Skeletal muscle tissue (tissue), 4 donors: Measurements from ENCODE around the gene GDA. TPM values are rescaled to one million over a fixed set of nuclear protein-coding genes. Genes with fewer than 3 reads are reported as not detected.

Source experiments
- H3K27ac ChIP-seq: one replicate; pipeline ENCODE4 v1.7.0; 2013; ENCODE audit warnings: mild to moderate bottlenecking, low read depth, low read length, inconsistent platforms
- H3K27me3 ChIP-seq, 3 donors: one replicate each; pipeline ENCODE4 v1.7.0; 2013; ENCODE audit warnings: low read length in 3 of 3; ENCODE audit not compliant: control insufficient read depth in 3 of 3, insufficient read depth in 3 of 3
- H3K36me3 ChIP-seq, 3 donors: one replicate each; pipeline ENCODE4 v1.7.0; 2013; ENCODE audit warnings: low read length in 3 of 3; ENCODE audit not compliant: control insufficient read depth in 3 of 3, insufficient read depth in 3 of 3
- H3K4me1 ChIP-seq, 3 donors: one replicate each; pipeline ENCODE4 v1.7.0; 2013; ENCODE audit warnings: low read length in 3 of 3, mild to moderate bottlenecking in 3 of 3; ENCODE audit not compliant: control insufficient read depth in 3 of 3, insufficient read depth in 3 of 3
- H3K4me3 ChIP-seq, 3 donors: one replicate each; pipeline ENCODE4 v1.7.0; 2013; ENCODE audit warnings: low read length in 3 of 3
- H3K9ac ChIP-seq, 3 donors: one replicate each; pipeline ENCODE4 v1.7.0; 2013; ENCODE audit warnings: low read length in 3 of 3, mild to moderate bottlenecking in 3 of 3, moderate library complexity in 2 of 3, low read depth in 1 of 3
- H3K9me3 ChIP-seq, 3 donors: one replicate each; pipeline ENCODE4 v1.7.0; 2013; ENCODE audit warnings: low read length in 3 of 3; ENCODE audit not compliant: control insufficient read depth in 3 of 3
- total RNA-seq: library from RNA; depleted of rRNA; stranded (reverse); fragments of >200 nt; gene quantifications from one replicate; pipeline ENCODE4 v1.2.3, GENCODE V29; 2014
- donor health status: Osteomylitis.

Gene GDA
- total RNA-seq, 1 donor from 2014 or later = 0.52 TPM

GRCh38 chr9:72202009-72202408 lies 52.8 kb downstream of the GDA start:
- Histone ChIP-seq H3K9ac (no peak overlapping the region), H3K4me3 (no peak overlapping the region)

GRCh38 chr9:72203205-72203803 lies 54.1 kb downstream of the GDA start:
- H3K36me3 ChIP-seq = no peaks in the 10 kb centered on the region
- no peaks in the 10 kb centered on the region for H3K9me3 ChIP-seq
- no peak overlapping the region for H3K9ac ChIP-seq
- H3K4me3 ChIP-seq = no peak overlapping the region
- no peaks in the 10 kb centered on the region for H3K27me3 ChIP-seq
- no peak overlapping the region for H3K27ac ChIP-seq
- H3K4me1 ChIP-seq = no peaks in the 10 kb centered on the region

More at GRCh38 chr9:72202009-72202408, 52.8 kb downstream of the GDA start:
- H3K27me3 ChIP-seq = no peaks in the 10 kb centered on the region
- no peak overlapping the region for H3K27ac ChIP-seq
- H3K4me1 ChIP-seq = no peaks in the 10 kb centered on the region
- H3K36me3 ChIP-seq = no peaks in the 10 kb centered on the region
- no peaks in the 10 kb centered on the region for H3K9me3 ChIP-seq

- no peaks in the 10 kb centered on the region for H3K4me1 ChIP-seq
- no peak overlapping the region for H3K9ac ChIP-seq
- H3K27ac ChIP-seq = no peak overlapping the region
- H3K36me3 ChIP-seq = no peaks in the 10 kb centered on the region
- H3K4me3 ChIP-seq = no peak overlapping the region
- no peaks in the 10 kb centered on the region for H3K27me3 ChIP-seq
- no peaks in the 10 kb centered on the region for H3K9me3 ChIP-seq
Observed at GRCh38 chr9:72204062-72204461, 54.8 kb downstream of the GDA start.

GRCh38 chr9:72205513-72205912 lies 56.3 kb downstream of the GDA start:
- Histone ChIP-seq H3K36me3 (no peaks in the 10 kb centered on the region), H3K4me1 (no peaks in the 10 kb centered on the region), H3K27ac (no peak overlapping the region), H3K27me3 (no peaks in the 10 kb centered on the region), H3K9ac (no peak overlapping the region), H3K9me3 (no peaks in the 10 kb centered on the region), H3K4me3 (no peak overlapping the region)

GRCh38 chr9:72207278-72207677 lies 58.0 kb downstream of the GDA start:
- H3K9me3 ChIP-seq = no peaks in the 10 kb centered on the region
- H3K4me1 ChIP-seq = no peaks in the 10 kb centered on the region
- no peak overlapping the region for H3K4me3 ChIP-seq
- H3K36me3 ChIP-seq = no peaks in the 10 kb centered on the region
- no peak overlapping the region for H3K9ac ChIP-seq
- H3K27me3 ChIP-seq = peaks cover 0 to 6% (median 0%) of the 10 kb centered on the region in 3 donors
- H3K27ac ChIP-seq = no peak overlapping the region

GRCh38 chr9:72210522-72210921 lies 61.3 kb downstream of the GDA start:
- no peaks in the 10 kb centered on the region for H3K9me3 ChIP-seq
- peaks cover 0 to 6% (median 0%) of the 10 kb centered on the region in 3 donors for H3K27me3 ChIP-seq
- H3K27ac ChIP-seq = no peak overlapping the region
- H3K9ac ChIP-seq = no peak overlapping the region
- no peak overlapping the region for H3K4me3 ChIP-seq
- no peaks in the 10 kb centered on the region for H3K36me3 ChIP-seq
- H3K4me1 ChIP-seq = no peaks in the 10 kb centered on the region

- no peak overlapping the region for H3K4me3 ChIP-seq
- no peaks in the 10 kb centered on the region for H3K4me1 ChIP-seq
- H3K27me3 ChIP-seq = peaks cover 0 to 6% (median 0%) of the 10 kb centered on the region in 3 donors
Observed at GRCh38 chr9:72211047-72211446, 61.8 kb downstream of the GDA start.

GRCh38 chr9:72213906-72214305 lies 64.7 kb downstream of the GDA start:
- Histone ChIP-seq H3K36me3 (no peaks in the 10 kb centered on the region), H3K27me3 (peaks cover 0 to 6% (median 0%) of the 10 kb centered on the region in 3 donors), H3K27ac (no peak overlapping the region), H3K4me1 (no peaks in the 10 kb centered on the region), H3K9ac (no peak overlapping the region), H3K9me3 (no peaks in the 10 kb centered on the region), H3K4me3 (no peak overlapping the region)

More at GRCh38 chr9:72211047-72211446, 61.8 kb downstream of the GDA start:
- Histone ChIP-seq H3K36me3 (no peaks in the 10 kb centered on the region), H3K27ac (no peak overlapping the region), H3K9me3 (no peaks in the 10 kb centered on the region), H3K9ac (no peak overlapping the region)

- Histone ChIP-seq H3K27ac (no peak overlapping the region), H3K9me3 (no peaks in the 10 kb centered on the region), H3K4me3 (no peak overlapping the region), H3K27me3 (no peaks in the 10 kb centered on the region), H3K36me3 (no peaks in the 10 kb centered on the region), H3K9ac (no peak overlapping the region), H3K4me1 (no peaks in the 10 kb centered on the region)
Observed at GRCh38 chr9:72217306-72217842, 68.1 kb downstream of the GDA start.

- no peaks in the 10 kb centered on the region for H3K4me1 ChIP-seq
- H3K27me3 ChIP-seq = no peaks in the 10 kb centered on the region
- H3K9me3 ChIP-seq = no peaks in the 10 kb centered on the region
- no peak overlapping the region for H3K9ac ChIP-seq
- H3K36me3 ChIP-seq = no peaks in the 10 kb centered on the region
- H3K4me3 ChIP-seq = no peak overlapping the region
- no peak overlapping the region for H3K27ac ChIP-seq
Observed at GRCh38 chr9:72220589-72220988, 71.3 kb downstream of the GDA start.
